Mesenchymal stem cell (in vitro differentiated cells and primary cell): ENCODE results near the gene GNAT3.

Experiments used
- DNase-seq: peaks from one replicate; pipeline ENCODE4 v3.0.0-alpha.2; 2013
- H2AFZ ChIP-seq: one replicate; pipeline ENCODE4 v1.6.1; 2013; ENCODE audit warnings: low read depth, mild to moderate bottlenecking, control low read depth, inconsistent platforms, low read length, moderate library complexity
- H2AK5ac ChIP-seq: 2 replicates; pipeline ENCODE4 v1.6.1; 2013; ENCODE audit warnings: low read length, moderate library complexity, mild to moderate bottlenecking, inconsistent platforms; ENCODE audit not compliant: severe bottlenecking
- H2BK120ac ChIP-seq: one replicate; pipeline ENCODE4 v1.6.1; 2013; ENCODE audit warnings: low read depth, mild to moderate bottlenecking, inconsistent platforms, low read length, moderate library complexity
- H2BK12ac ChIP-seq, 2 experiments: one replicate each; pipeline ENCODE4 v1.6.1; 2013; ENCODE audit warnings: inconsistent platforms in 2 of 2, low read length in 2 of 2, mild to moderate bottlenecking in 2 of 2, moderate library complexity in 2 of 2, control low read depth in 1 of 2
- H2BK15ac ChIP-seq: one replicate; pipeline ENCODE4 v1.6.1; 2013; ENCODE audit warnings: mild to moderate bottlenecking, low read depth, inconsistent platforms; ENCODE audit not compliant: poor library complexity, severe bottlenecking
- H2BK5ac ChIP-seq: 2 replicates; pipeline ENCODE4 v1.6.1; 2013; ENCODE audit warnings: low read depth, mild to moderate bottlenecking, low read length, control low read depth, inconsistent platforms; ENCODE audit not compliant: poor library complexity, severe bottlenecking
- H3K14ac ChIP-seq, 2 experiments: one replicate each; pipeline ENCODE4 v1.6.1; 2013; ENCODE audit warnings: inconsistent platforms in 2 of 2, low read length in 2 of 2, control low read depth in 1 of 2, mild to moderate bottlenecking in 1 of 2, moderate library complexity in 1 of 2
- H3K18ac ChIP-seq, 2 experiments: one replicate each; pipeline ENCODE4 v1.6.1; 2013; ENCODE audit warnings: inconsistent platforms in 2 of 2, low read length in 2 of 2, control low read depth in 1 of 2, low read depth in 1 of 2, mild to moderate bottlenecking in 1 of 2
- H3K23ac ChIP-seq, 2 experiments: one replicate each; pipeline ENCODE4 v1.6.1; 2013; ENCODE audit warnings: inconsistent platforms in 2 of 2, low read length in 2 of 2, mild to moderate bottlenecking in 2 of 2, moderate library complexity in 2 of 2, control low read depth in 1 of 2
- H3K27ac ChIP-seq: 2 replicates; pipeline ENCODE4 v1.5.1; 2013; ENCODE audit warnings: mild to moderate bottlenecking, moderate library complexity, low read length, control low read depth, inconsistent platforms; ENCODE audit not compliant: poor library complexity, severe bottlenecking
- H3K27me3 ChIP-seq, 2 experiments: 2 replicates each; pipeline versions ENCODE4 v1.6.1 to v1.7.0; 2013; ENCODE audit warnings: low read length in 2 of 2, mild to moderate bottlenecking in 2 of 2, moderate library complexity in 2 of 2, control low read depth in 1 of 2, inconsistent platforms in 1 of 2; ENCODE audit not compliant: control insufficient read depth in 1 of 2, insufficient read depth in 1 of 2
- H3K36me3 ChIP-seq, 2 experiments: 2 replicates each; pipeline versions ENCODE4 v1.6.1 to v1.7.0; 2013; ENCODE audit warnings: low read length in 2 of 2, control low read depth in 1 of 2, inconsistent platforms in 1 of 2, low read depth in 1 of 2, mild to moderate bottlenecking in 1 of 2; ENCODE audit not compliant: insufficient read depth in 2 of 2, control insufficient read depth in 1 of 2
- H3K4ac ChIP-seq, 2 experiments: one replicate each; pipeline ENCODE4 v1.6.1; 2013; ENCODE audit warnings: inconsistent platforms in 2 of 2, low read length in 2 of 2, mild to moderate bottlenecking in 2 of 2, moderate library complexity in 2 of 2, control low read depth in 1 of 2, low read depth in 1 of 2
- H3K4me1 ChIP-seq: 2 replicates; pipeline ENCODE4 v1.6.1; 2013; ENCODE audit warnings: low read depth, low read length, control low read depth; ENCODE audit not compliant: control insufficient read depth, insufficient read depth
- H3K4me2 ChIP-seq: 2 replicates; pipeline ENCODE4 v1.6.1; 2013; ENCODE audit warnings: low read length, mild to moderate bottlenecking, inconsistent platforms; ENCODE audit not compliant: poor library complexity, severe bottlenecking
- H3K4me3 ChIP-seq, 2 experiments: 2 replicates each; pipeline versions ENCODE4 v1.5.1 to v1.7.0; 2013; ENCODE audit warnings: low read length in 2 of 2, mild to moderate bottlenecking in 2 of 2, control low read depth in 1 of 2, low read depth in 1 of 2; ENCODE audit not compliant: insufficient read depth in 1 of 2
- H3K79me1 ChIP-seq: replicated peaks from 2 replicates; pipeline ENCODE4 v1.6.1; 2013; ENCODE audit warnings: mild to moderate bottlenecking, control low read depth, low read length, inconsistent platforms; ENCODE audit not compliant: poor library complexity, severe bottlenecking
- H3K9ac ChIP-seq: 2 replicates; pipeline ENCODE4 v1.7.0; 2013; ENCODE audit warnings: mild to moderate bottlenecking, low read length, moderate library complexity
- H3K9me3 ChIP-seq: 2 replicates; pipeline ENCODE4 v1.7.0; 2013; ENCODE audit warnings: mild to moderate bottlenecking, low read length; ENCODE audit not compliant: control insufficient read depth
- H4K8ac ChIP-seq: one replicate; pipeline ENCODE4 v1.6.1; 2013; ENCODE audit warnings: inconsistent platforms, mild to moderate bottlenecking, low read length, moderate library complexity
- H4K91ac ChIP-seq: one replicate; pipeline ENCODE4 v1.6.1; 2013; ENCODE audit warnings: mild to moderate bottlenecking, low read length, inconsistent platforms
- WGBS: methylation state at CpG from one replicate; pipeline ENCODE4 v1.1.7; 2013; ENCODE audit warnings: mixed read lengths; 5-methylcytosine and 5-hydroxymethylcytosine counted together

GNAT3 gene

GRCh38 chr7:80463272-80463920, 48.5 kb downstream of the GNAT3 start:
- Histone ChIP-seq H3K36me3 (no peaks in the 10 kb centered on the region), H3K79me1 (no peaks in the 10 kb centered on the region), H3K9me3 (no peaks in the 10 kb centered on the region), H3K14ac (no peak overlapping the region), H3K27ac (no peak overlapping the region), H4K91ac (no peak overlapping the region), H3K4me1 (no peaks in the 10 kb centered on the region), H2BK15ac (no peak overlapping the region), H2AFZ (no peak overlapping the region), H3K4ac (no peak overlapping the region), H3K9ac (no peak overlapping the region), H2BK12ac (no peak overlapping the region), H3K4me3 (no peak overlapping the region), H3K4me2 (no peak overlapping the region), H3K27me3 (no peaks in the 10 kb centered on the region), H2BK120ac (no peak overlapping the region), H2BK5ac (no peak overlapping the region), H3K18ac (no peak overlapping the region), H3K23ac (no peak overlapping the region), H4K8ac (no peak overlapping the region), H2AK5ac (no peak overlapping the region)
- peak; percentile 27 for DNase-seq
- 77% methylated on average over 3 of the region's 4 CpGs for WGBS

- Histone ChIP-seq H3K4me3 (no peak overlapping the region), H4K91ac (no peak overlapping the region), H3K4me1 (no peaks in the 10 kb centered on the region), H2AFZ (no peak overlapping the region), H3K4me2 (no peak overlapping the region), H4K8ac (no peak overlapping the region), H3K79me1 (no peaks in the 10 kb centered on the region), H3K9ac (no peak overlapping the region), H2AK5ac (no peak overlapping the region), H3K36me3 (no peaks in the 10 kb centered on the region), H3K4ac (no peak overlapping the region), H3K18ac (no peak overlapping the region), H2BK120ac (no peak overlapping the region), H3K14ac (no peak overlapping the region), H3K27me3 (no peaks in the 10 kb centered on the region), H3K9me3 (no peaks in the 10 kb centered on the region), H3K23ac (no peak overlapping the region), H3K27ac (no peak overlapping the region), H2BK5ac (no peak overlapping the region), H2BK15ac (no peak overlapping the region), H2BK12ac (no peak overlapping the region)
- no peak for DNase-seq
- WGBS = 96% methylated on average over 1 of the region's 1 CpG
Observed at GRCh38 chr7:80460857-80461256, 51.0 kb downstream of the GNAT3 start.

GRCh38 chr7:80459776-80460510, 51.9 kb downstream of the GNAT3 start:
- no peak overlapping the region for H3K27ac ChIP-seq
- no peak overlapping the region for H3K9ac ChIP-seq
- no peak overlapping the region for H2BK5ac ChIP-seq
- H3K14ac ChIP-seq = no peak overlapping the region
- H3K4me3 ChIP-seq = no peak overlapping the region
- no peaks in the 10 kb centered on the region for H3K9me3 ChIP-seq
- H2BK120ac ChIP-seq = no peak overlapping the region
- H3K4ac ChIP-seq = no peak overlapping the region
- WGBS = 97% methylated on average over 3 of the region's 4 CpGs
- no peak overlapping the region for H2BK12ac ChIP-seq
- no peak overlapping the region for H4K8ac ChIP-seq
- no peak for DNase-seq
- no peak overlapping the region for H3K4me2 ChIP-seq
- H3K27me3 ChIP-seq = no peaks in the 10 kb centered on the region
- H3K23ac ChIP-seq = no peak overlapping the region
- H2BK15ac ChIP-seq = no peak overlapping the region
- no peak overlapping the region for H4K91ac ChIP-seq
- no peaks in the 10 kb centered on the region for H3K4me1 ChIP-seq
- no peaks in the 10 kb centered on the region for H3K36me3 ChIP-seq
- H2AFZ ChIP-seq = no peak overlapping the region
- H2AK5ac ChIP-seq = no peak overlapping the region
- no peak overlapping the region for H3K18ac ChIP-seq
- no peaks in the 10 kb centered on the region for H3K79me1 ChIP-seq

- H3K9me3 ChIP-seq = no peaks in the 10 kb centered on the region
- H2BK120ac ChIP-seq = no peak overlapping the region
- no peak overlapping the region for H2AK5ac ChIP-seq
- H3K14ac ChIP-seq = no peak overlapping the region
- H3K23ac ChIP-seq = no peak overlapping the region
- no peak overlapping the region for H2BK15ac ChIP-seq
- no peaks in the 10 kb centered on the region for H3K36me3 ChIP-seq
- H3K4me1 ChIP-seq = no peaks in the 10 kb centered on the region
- no peak overlapping the region for H2BK12ac ChIP-seq
- H4K91ac ChIP-seq = no peak overlapping the region
- no peak overlapping the region for H3K18ac ChIP-seq
- no peak overlapping the region for H3K4me3 ChIP-seq
- H3K27me3 ChIP-seq = no peaks in the 10 kb centered on the region
- H3K9ac ChIP-seq = no peak overlapping the region
- H3K79me1 ChIP-seq = no peaks in the 10 kb centered on the region
- no peak overlapping the region for H2AFZ ChIP-seq
- no peak overlapping the region for H3K4ac ChIP-seq
- no peak overlapping the region for H2BK5ac ChIP-seq
- no peak for DNase-seq
- H3K4me2 ChIP-seq = no peak overlapping the region
- no peak overlapping the region for H4K8ac ChIP-seq
- 93% methylated on average over 6 of the region's 6 CpGs for WGBS
- no peak overlapping the region for H3K27ac ChIP-seq
Observed at GRCh38 chr7:80458822-80459725, 52.8 kb downstream of the GNAT3 start.
